Hepatocyte (in vitro differentiated cells): Measurements from ENCODE around the gene UBIAD1. TPM values are rescaled to one million over a fixed set of nuclear protein-coding genes. Genes with fewer than 3 reads are reported as not detected.

ENCODE experiments used
- DNase-seq: peaks from one replicate; pipeline ENCODE4 v3.0.0-alpha.2; 2016; ENCODE audit warnings: low spot score
- H2AFZ ChIP-seq: fragments of 200-600 bp; sonication (generic); 2 replicates; pipeline ENCODE4 v1.6.0; 2016; ENCODE audit warnings: antibody characterized with exemption, mild to moderate bottlenecking
- H3K27ac ChIP-seq: fragments of 200-600 bp; sonication (generic); 2 replicates; pipeline ENCODE4 v1.5.1; 2016; ENCODE audit warnings: mild to moderate bottlenecking
- H3K27me3 ChIP-seq: fragments of 200-600 bp; sonication (generic); 2 replicates; pipeline ENCODE4 v1.6.1; 2016
- H3K36me3 ChIP-seq: fragments of 200-600 bp; sonication (generic); replicated peaks from 2 replicates; pipeline ENCODE4 v1.5.1; 2016; ENCODE audit warnings: low read depth; ENCODE audit not compliant: insufficient read depth
- H3K4me1 ChIP-seq: fragments of 200-600 bp; sonication (generic); 2 replicates; pipeline ENCODE4 v1.5.1; 2016; ENCODE audit warnings: mild to moderate bottlenecking, moderate library complexity; ENCODE audit not compliant: insufficient read depth
- H3K4me2 ChIP-seq: fragments of 200-600 bp; sonication (generic); 2 replicates; pipeline ENCODE4 v1.6.0; 2016
- H3K4me3 ChIP-seq: fragments of 200-600 bp; sonication (generic); 2 replicates; pipeline ENCODE4 v1.5.1; 2016; ENCODE audit warnings: mild to moderate bottlenecking
- H3K79me2 ChIP-seq: fragments of 200-600 bp; sonication (generic); 2 replicates; pipeline ENCODE4 v1.6.0; 2017; ENCODE audit warnings: mild to moderate bottlenecking
- H3K9me2 ChIP-seq: fragments of 200-600 bp; sonication (generic); replicated peaks from 2 replicates; pipeline ENCODE4 v1.6.0; 2017; ENCODE audit warnings: mild to moderate bottlenecking; ENCODE audit not compliant: insufficient read depth
- H3K9me3 ChIP-seq: fragments of 200-600 bp; sonication (generic); 2 replicates; pipeline ENCODE4 v1.5.1; 2016; ENCODE audit warnings: low read depth, mild to moderate bottlenecking
- H4K20me1 ChIP-seq: fragments of 200-600 bp; sonication (generic); 2 replicates; pipeline ENCODE4 v1.6.0; 2016; ENCODE audit warnings: mild to moderate bottlenecking; ENCODE audit not compliant: insufficient read depth, poor library complexity, severe bottlenecking
- EZH2 ChIP-seq: fragments of 200-600 bp; sonication (generic); IDR thresholded peaks from 2 replicates; pipeline ENCODE4 v1.6.1; 2016; ENCODE audit warnings: antibody characterized with exemption, mild to moderate bottlenecking, borderline replicate concordance
- EZH2phosphoT487 ChIP-seq: fragments of 200-600 bp; sonication (generic); IDR thresholded peaks from one replicate; pipeline ENCODE4 v1.6.1; 2018; ENCODE audit warnings: antibody characterized with exemption, mild to moderate bottlenecking, low read depth, moderate library complexity; ENCODE audit not compliant: unreplicated experiment, severe bottlenecking
- WGBS: methylation state at CpG from one replicate; pipeline ENCODE4 v1.1.6; 2016; ENCODE audit warnings: low lambda C conversion rate; ENCODE audit errors: missing lambda C conversion rate; 5-methylcytosine and 5-hydroxymethylcytosine counted together
- polyA plus RNA-seq: library from polyadenylated mRNA; unstranded; fragments of >200 nt; fragmentation: Nextera tagmentation; extraction: Ambion mirVana; gene quantifications from 2 replicates; pipeline ENCODE4 v1.2.1, GENCODE V29; 2016
- total RNA-seq: library from RNA; depleted of rRNA; stranded (reverse); fragments of >200 nt; gene quantifications from 2 replicates; pipeline ENCODE4 v1.2.3, GENCODE V29; 2014
- TF ChIP-seq, protein P1 (sequence below): fragments of 200-600 bp; sonication (generic); IDR thresholded peaks from 2 replicates; pipeline ENCODE4 v1.5.1; 2016; ENCODE audit warnings: antibody characterized with exemption, mild to moderate bottlenecking; ENCODE audit not compliant: poor library complexity

UBIAD1 gene
- total and polyA plus RNA-seq, 2 experiments from 2014 or later, result 9.1 to 18.3 TPM

GRCh38 chr1:11245904-11246719 lies 26.9 kb upstream of the UBIAD1 start:
- no peaks in the 10 kb centered on the region for H3K79me2 ChIP-seq
- H3K4me1 ChIP-seq, result no peaks in the 10 kb centered on the region
- H3K9me3 ChIP-seq, result no peaks in the 10 kb centered on the region
- no peak overlapping the region for H2AFZ ChIP-seq
- no peaks in the 10 kb centered on the region for H3K9me2 ChIP-seq
- DNase-seq, result no peak
- H3K4me2 ChIP-seq, result no peak overlapping the region
- H3K36me3 ChIP-seq, result no peaks in the 10 kb centered on the region
- WGBS, result 98% methylated on average over 7 of the region's 7 CpGs
- H3K4me3 ChIP-seq, result no peak overlapping the region
- no peaks in the 10 kb centered on the region for H3K27me3 ChIP-seq
- no peak overlapping the region for H3K27ac ChIP-seq
- no peaks in the 10 kb centered on the region for H4K20me1 ChIP-seq
- TF ChIP-seq, protein P1, sequence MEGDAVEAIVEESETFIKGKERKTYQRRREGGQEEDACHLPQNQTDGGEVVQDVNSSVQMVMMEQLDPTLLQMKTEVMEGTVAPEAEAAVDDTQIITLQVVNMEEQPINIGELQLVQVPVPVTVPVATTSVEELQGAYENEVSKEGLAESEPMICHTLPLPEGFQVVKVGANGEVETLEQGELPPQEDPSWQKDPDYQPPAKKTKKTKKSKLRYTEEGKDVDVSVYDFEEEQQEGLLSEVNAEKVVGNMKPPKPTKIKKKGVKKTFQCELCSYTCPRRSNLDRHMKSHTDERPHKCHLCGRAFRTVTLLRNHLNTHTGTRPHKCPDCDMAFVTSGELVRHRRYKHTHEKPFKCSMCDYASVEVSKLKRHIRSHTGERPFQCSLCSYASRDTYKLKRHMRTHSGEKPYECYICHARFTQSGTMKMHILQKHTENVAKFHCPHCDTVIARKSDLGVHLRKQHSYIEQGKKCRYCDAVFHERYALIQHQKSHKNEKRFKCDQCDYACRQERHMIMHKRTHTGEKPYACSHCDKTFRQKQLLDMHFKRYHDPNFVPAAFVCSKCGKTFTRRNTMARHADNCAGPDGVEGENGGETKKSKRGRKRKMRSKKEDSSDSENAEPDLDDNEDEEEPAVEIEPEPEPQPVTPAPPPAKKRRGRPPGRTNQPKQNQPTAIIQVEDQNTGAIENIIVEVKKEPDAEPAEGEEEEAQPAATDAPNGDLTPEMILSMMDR, result no peak

GRCh38 chr1:11248169-11248568 lies 24.8 kb upstream of the UBIAD1 start:
- Histone ChIP-seq H3K4me1 (no peaks in the 10 kb centered on the region), H4K20me1 (no peaks in the 10 kb centered on the region), H3K27ac (no peak overlapping the region), H3K9me2 (no peaks in the 10 kb centered on the region), H3K4me3 (no peak overlapping the region), H3K79me2 (no peaks in the 10 kb centered on the region), H2AFZ (no peak overlapping the region), H3K9me3 (no peaks in the 10 kb centered on the region), H3K36me3 (no peaks in the 10 kb centered on the region), H3K27me3 (no peaks in the 10 kb centered on the region), H3K4me2 (no peak overlapping the region)
- 97% methylated on average over 4 of the region's 4 CpGs for WGBS
- TF ChIP-seq, protein P1, result no peak
- TF ChIP-seq EZH2 (no peak), EZH2phosphoT487 (no peak)
- no peak for DNase-seq

- WGBS, result 95% methylated on average over 8 of the region's 8 CpGs
- no peaks in the 10 kb centered on the region for H4K20me1 ChIP-seq
- no peaks in the 10 kb centered on the region for H3K9me2 ChIP-seq
- no peaks in the 10 kb centered on the region for H3K4me1 ChIP-seq
- no peaks in the 10 kb centered on the region for H3K36me3 ChIP-seq
- no peaks in the 10 kb centered on the region for H3K79me2 ChIP-seq
- no peak for TF ChIP-seq EZH2phosphoT487
- TF ChIP-seq, protein P1, result no peak
- no peak for TF ChIP-seq EZH2
- no peak overlapping the region for H3K4me2 ChIP-seq
- H3K27ac ChIP-seq, result no peak overlapping the region
- H2AFZ ChIP-seq, result no peak overlapping the region
- no peak overlapping the region for H3K4me3 ChIP-seq
- no peaks in the 10 kb centered on the region for H3K27me3 ChIP-seq
- H3K9me3 ChIP-seq, result no peaks in the 10 kb centered on the region
- DNase-seq, result no peak
These were observed 20.5 kb upstream of the UBIAD1 start for GRCh38 chr1:11252538-11252937.
